GM12865 (cell line): ENCODE results near the gene PRRC1.

ENCODE experiments used
- DNase-seq: peaks from one replicate; pipeline ENCODE4 v3.0.0; 2010; ENCODE audit warnings: low read depth
- H3K4me3 ChIP-seq: 2 replicates; pipeline ENCODE4 v1.5.1; 2011; ENCODE audit warnings: mild to moderate bottlenecking, low read depth, low read length, control low read depth
- TF ChIP-seq, protein P1 (sequence below): IDR thresholded peaks from 2 replicates; pipeline ENCODE4 v1.5.1; 2011; ENCODE audit warnings: low read length, control low read depth, low read depth, inconsistent platforms; ENCODE audit not compliant: insufficient read depth; ENCODE audit errors: missing control alignments

The PRRC1 gene

DNA sequence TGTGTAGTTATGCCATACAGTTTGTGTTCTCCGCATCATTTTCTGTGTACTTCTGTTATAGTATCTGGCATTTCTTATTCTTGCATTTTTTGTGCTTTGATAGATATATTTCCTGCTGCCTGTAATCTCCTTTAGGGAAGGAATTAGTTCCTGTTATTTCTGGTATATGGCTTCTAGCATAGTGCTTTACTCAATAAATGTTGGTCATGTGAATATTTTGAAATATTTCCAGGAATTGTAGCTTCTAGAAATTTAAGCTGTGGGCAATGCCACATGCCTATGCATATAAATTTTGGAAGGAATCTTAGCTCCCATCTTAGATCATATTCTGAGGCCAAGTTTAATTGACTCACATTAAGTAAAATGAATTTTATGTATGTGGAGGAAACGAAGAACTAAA, 11.5 kb upstream of the PRRC1 start:
- DNase-seq = no peak
- H3K4me3 ChIP-seq = no peak overlapping the region
- TF ChIP-seq, protein P1, sequence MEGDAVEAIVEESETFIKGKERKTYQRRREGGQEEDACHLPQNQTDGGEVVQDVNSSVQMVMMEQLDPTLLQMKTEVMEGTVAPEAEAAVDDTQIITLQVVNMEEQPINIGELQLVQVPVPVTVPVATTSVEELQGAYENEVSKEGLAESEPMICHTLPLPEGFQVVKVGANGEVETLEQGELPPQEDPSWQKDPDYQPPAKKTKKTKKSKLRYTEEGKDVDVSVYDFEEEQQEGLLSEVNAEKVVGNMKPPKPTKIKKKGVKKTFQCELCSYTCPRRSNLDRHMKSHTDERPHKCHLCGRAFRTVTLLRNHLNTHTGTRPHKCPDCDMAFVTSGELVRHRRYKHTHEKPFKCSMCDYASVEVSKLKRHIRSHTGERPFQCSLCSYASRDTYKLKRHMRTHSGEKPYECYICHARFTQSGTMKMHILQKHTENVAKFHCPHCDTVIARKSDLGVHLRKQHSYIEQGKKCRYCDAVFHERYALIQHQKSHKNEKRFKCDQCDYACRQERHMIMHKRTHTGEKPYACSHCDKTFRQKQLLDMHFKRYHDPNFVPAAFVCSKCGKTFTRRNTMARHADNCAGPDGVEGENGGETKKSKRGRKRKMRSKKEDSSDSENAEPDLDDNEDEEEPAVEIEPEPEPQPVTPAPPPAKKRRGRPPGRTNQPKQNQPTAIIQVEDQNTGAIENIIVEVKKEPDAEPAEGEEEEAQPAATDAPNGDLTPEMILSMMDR = no peak

DNA sequence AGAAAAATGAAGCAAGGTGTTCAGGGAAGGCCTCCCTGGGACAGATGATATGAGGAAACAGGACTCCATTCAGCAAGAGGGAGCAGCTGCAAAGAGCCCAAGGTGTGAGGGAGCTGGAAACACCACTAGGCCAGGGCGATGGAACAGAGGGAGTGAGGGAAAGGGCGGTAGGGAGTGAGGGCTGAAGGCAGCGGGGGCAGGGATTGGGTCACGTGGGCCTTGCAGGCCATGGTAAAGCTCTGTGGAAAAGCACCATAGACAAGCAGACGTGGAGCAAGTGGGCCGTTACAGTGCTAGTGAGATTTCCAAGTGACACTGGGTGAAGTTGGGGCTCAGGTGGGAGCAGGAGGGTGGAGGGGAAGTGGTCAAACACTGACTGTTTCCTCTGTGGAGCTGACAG, 10.8 kb upstream of the PRRC1 start:
- H3K4me3 ChIP-seq = no peak overlapping the region
- DNase-seq = no peak
- TF ChIP-seq, protein P1 = no peak

DNA sequence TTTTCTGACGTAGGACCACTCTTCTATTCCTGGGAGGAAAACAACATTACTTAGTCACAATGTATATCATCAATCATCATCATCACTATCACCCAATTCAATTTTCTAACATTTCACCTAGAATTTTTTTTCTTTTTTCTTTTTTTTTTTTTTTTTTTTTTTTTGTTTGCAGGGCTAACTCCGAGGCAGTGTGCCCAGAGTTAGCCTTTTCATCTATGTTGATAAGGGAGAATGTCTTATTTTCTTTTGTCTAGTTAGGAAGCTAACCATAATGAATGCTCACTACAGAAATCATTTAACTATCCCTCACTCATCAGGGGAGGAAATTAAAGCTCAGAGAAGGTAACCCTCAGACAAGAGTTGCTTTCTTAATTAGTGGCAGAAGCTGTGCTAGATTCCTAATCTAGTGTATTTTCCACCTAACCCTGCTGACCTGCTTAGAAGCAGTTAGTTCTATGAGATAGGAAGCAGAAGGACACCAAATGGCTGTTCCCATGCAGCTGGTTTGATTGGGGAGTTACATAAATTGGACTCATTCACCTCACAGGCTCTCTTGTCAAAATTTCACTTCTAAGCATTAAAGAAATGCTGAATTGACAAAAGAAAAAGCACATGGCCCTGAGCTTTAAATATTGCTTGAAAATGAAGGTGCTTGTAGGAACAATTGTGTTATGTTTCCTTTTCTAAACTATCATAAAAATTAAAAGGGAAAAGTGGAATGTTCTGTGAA, 8.6 kb upstream of the PRRC1 start:
- TF ChIP-seq, protein P1 = no peak
- H3K4me3 ChIP-seq = no peak overlapping the region
- no peak for DNase-seq

DNA sequence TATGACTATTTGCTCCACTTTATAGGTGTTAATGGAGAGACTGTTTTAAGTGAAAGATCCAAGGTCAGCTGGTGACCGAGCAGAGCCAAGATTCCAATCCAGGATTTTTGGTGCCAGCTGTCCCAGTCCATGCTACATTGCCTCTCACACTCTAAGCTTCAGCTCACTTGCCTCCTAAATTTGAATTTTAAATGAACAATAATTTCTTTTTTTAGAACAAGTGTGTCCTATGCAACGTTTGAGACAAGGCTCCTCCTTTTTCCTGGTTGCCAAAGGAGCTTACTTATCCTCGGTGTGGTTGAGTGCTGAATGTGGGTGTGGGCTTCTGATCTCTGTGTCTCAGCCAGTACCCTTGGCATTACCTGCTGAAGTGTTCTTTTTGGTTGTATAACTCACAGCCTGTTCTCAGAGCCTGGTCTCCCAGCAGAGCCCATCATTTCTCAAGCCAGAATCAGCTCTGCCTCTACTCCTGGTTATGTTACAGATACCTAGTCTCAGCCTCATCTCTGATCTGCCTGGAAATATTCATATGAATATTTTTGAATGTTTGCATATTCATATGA, 4.0 kb upstream of the PRRC1 start:
- no peak overlapping the region for H3K4me3 ChIP-seq
- TF ChIP-seq, protein P1 = no peak
- no peak for DNase-seq

DNA sequence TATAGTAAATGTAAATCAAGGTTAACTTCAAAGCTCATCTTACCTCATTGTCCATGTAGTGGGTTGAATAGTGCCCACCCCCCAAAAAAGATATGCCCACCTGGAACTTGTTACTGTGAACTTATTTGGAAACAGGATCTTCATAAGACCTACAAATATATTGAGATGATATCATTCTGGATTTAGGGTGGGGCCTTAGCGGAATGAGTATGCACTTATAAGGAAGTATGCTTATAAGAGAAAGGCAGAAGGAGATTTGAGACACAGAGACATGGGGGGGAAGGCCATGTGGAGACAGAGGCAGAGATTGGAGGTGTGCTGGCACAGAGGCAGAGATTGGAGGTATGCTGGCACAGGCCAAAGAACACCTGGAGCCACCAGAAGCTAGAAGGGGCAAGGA, 2.6 kb upstream of the PRRC1 start:
- TF ChIP-seq, protein P1 = no peak
- no peak for DNase-seq
- no peak overlapping the region for H3K4me3 ChIP-seq

DNA sequence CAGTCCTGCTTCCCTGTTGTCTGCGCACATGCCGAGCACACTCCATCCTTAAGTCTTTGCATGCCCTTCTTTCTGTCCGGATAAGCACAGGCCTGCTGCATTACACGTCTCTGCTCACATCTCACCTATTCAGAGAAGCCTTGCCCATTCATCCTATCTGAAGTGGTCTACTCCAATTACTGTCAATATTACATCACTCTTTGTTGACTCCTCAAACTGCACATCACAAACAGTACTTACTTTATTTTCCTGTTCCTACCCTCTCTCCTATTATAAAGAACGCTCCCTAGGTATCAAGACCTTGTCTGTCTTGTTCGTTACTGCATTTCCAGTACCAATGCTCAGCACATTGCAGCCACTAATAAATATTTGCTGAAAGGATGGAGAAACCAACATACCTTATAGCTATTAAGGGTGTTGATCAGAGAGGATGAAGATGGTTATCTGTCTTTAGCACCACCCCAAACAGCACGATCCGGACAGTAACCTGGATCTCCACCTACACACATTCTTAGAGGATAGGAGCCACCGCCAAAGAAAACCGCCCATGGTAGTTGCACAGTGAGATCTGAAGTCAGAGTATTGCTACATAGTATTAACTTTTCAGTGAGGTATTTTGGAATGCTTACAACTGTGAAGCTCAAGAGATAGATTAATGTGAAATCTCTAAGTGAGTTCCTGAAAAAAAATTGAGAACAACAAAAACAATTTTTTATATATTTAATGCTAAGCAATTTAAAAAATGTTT, 1.6 kb upstream of the PRRC1 start:
- TF ChIP-seq, protein P1 = no peak
- no peak overlapping the region for H3K4me3 ChIP-seq
- no peak for DNase-seq
